ENCODE results near the gene PODN. TPM values are rescaled to one million over a fixed set of nuclear protein-coding genes. Genes with fewer than 3 reads are reported as not detected.
A peak's percentile ranks its signal among the peaks of the same experiment; 100 is the strongest.

PODN gene, protein sequence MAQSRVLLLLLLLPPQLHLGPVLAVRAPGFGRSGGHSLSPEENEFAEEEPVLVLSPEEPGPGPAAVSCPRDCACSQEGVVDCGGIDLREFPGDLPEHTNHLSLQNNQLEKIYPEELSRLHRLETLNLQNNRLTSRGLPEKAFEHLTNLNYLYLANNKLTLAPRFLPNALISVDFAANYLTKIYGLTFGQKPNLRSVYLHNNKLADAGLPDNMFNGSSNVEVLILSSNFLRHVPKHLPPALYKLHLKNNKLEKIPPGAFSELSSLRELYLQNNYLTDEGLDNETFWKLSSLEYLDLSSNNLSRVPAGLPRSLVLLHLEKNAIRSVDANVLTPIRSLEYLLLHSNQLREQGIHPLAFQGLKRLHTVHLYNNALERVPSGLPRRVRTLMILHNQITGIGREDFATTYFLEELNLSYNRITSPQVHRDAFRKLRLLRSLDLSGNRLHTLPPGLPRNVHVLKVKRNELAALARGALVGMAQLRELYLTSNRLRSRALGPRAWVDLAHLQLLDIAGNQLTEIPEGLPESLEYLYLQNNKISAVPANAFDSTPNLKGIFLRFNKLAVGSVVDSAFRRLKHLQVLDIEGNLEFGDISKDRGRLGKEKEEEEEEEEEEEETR
- total RNA-seq, result not detected in 2 replicates

GRCh38 chr1:53061859-53062707, at the start of gene PODN:
Gene PODN, plus strand, starts transcription at chr1:53062213. Its CDS starts 7,643 bp downstream, at chr1:53069856.
- intact Hi-C loops (cut with micrococcal nuclease), result no loop called here
- H3K27me3 Mint-ChIP-seq, result peaks cover 40% of the 10 kb centered on the region
- H3K4me1 Mint-ChIP-seq, result peaks cover 5% of the 10 kb centered on the region
- ChIA-PET CTCF (no interaction called here), POLR2A (no interaction called here)
- H3K9me3 Mint-ChIP-seq, result no peaks in the 10 kb centered on the region
- no peak within 1 kb of the TSS for H3K4me3 Mint-ChIP-seq
- H3K36me3 Mint-ChIP-seq (ENCODE audit: low read depth), result no peaks in the 10 kb centered on the region
- TF ChIP-seq, protein P1, sequence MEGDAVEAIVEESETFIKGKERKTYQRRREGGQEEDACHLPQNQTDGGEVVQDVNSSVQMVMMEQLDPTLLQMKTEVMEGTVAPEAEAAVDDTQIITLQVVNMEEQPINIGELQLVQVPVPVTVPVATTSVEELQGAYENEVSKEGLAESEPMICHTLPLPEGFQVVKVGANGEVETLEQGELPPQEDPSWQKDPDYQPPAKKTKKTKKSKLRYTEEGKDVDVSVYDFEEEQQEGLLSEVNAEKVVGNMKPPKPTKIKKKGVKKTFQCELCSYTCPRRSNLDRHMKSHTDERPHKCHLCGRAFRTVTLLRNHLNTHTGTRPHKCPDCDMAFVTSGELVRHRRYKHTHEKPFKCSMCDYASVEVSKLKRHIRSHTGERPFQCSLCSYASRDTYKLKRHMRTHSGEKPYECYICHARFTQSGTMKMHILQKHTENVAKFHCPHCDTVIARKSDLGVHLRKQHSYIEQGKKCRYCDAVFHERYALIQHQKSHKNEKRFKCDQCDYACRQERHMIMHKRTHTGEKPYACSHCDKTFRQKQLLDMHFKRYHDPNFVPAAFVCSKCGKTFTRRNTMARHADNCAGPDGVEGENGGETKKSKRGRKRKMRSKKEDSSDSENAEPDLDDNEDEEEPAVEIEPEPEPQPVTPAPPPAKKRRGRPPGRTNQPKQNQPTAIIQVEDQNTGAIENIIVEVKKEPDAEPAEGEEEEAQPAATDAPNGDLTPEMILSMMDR (IDR thresholded peaks at IDR 0.05), result no peak
- H3K27ac Mint-ChIP-seq, result no peak within 1 kb of the TSS
- no peak for ATAC-seq (ENCODE audit: low read depth)
- DNase-seq, result no peak

- CTCF ChIA-PET, result no interaction called here
- H3K27me3 Mint-ChIP-seq, result no peaks in the 10 kb centered on the region
- peak; percentile 94 for ATAC-seq (ENCODE audit: low read depth)
- TF ChIP-seq, protein P1 (IDR thresholded peaks at IDR 0.05), result no peak
- peak overlapping the region; percentile 92 for H3K4me3 Mint-ChIP-seq
- intact Hi-C loops (cut with micrococcal nuclease), result loop anchor here (1.0 to 10.0 kb wide), 6 partner anchors 94 to 1140 kb away; partner anchors contain the start of genes CC2D1B, CPT2, ECHDC2 and MAGOH
- peak overlapping the region; percentile 72 for H3K27ac Mint-ChIP-seq
- peak; percentile 37 for DNase-seq
- peaks cover 36% of the 10 kb centered on the region for H3K4me1 Mint-ChIP-seq
- POLR2A ChIA-PET, result interaction anchor here (0.9 to 1.4 kb wide), 2 partner anchors 352 to 982 kb away, joined by 3 to 4 read pairs; no protein-coding TSS in a partner anchor
- no peaks in the 10 kb centered on the region for H3K9me3 Mint-ChIP-seq
- H3K36me3 Mint-ChIP-seq (ENCODE audit: low read depth), result peaks cover 19% of the 10 kb centered on the region
Measured at GRCh38 chr1:53014791-53015507, 47.1 kb upstream of the PODN start.

DNA sequence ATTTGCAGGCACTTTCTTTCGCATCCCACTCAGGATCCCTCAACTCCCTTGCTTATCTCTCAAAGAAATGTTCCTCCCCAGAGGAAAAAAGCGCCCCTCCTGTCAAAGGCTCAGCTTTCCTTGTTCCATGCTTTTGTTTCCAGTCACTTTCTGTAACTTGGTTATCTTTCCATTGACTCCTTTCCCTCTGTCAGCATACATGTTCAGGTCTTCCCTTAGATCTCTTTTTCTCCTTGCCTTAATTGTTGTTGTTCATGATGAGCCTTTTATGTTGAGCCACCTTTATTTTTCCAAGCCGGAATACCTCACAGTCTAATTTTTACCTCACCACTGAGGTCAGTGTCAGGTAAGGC, 46.5 kb upstream of the PODN start:
- intact Hi-C loops (cut with micrococcal nuclease), result loop anchor here (2.0 to 10.0 kb wide), 3 partner anchors 95 to 1141 kb away; partner anchors contain the start of genes CPT2, ECHDC2 and NRDC
- CTCF ChIA-PET, result no interaction called here
- TF ChIP-seq, protein P1 (IDR thresholded peaks at IDR 0.05), result no peak

GRCh38 chr1:53016705-53017104, 45.3 kb upstream of the PODN start:
- intact Hi-C loops (cut with micrococcal nuclease), result loop anchor here (10.0 kb wide), 2 partner anchors 178 to 1142 kb away; partner anchors contain the start of genes CPT2 and NRDC
- Mint-ChIP-seq H3K27ac (no peak overlapping the region), H3K4me1 (peaks cover 36% of the 10 kb centered on the region), H3K9me3 (no peaks in the 10 kb centered on the region), H3K27me3 (no peaks in the 10 kb centered on the region), H3K36me3 (ENCODE audit: low read depth) (peaks cover 22% of the 10 kb centered on the region), H3K4me3 (no peak overlapping the region)
- DNase-seq, result no peak
- ChIA-PET POLR2A (no interaction called here), CTCF (no interaction called here)
- TF ChIP-seq, protein P1 (IDR thresholded peaks at IDR 0.05), result no peak
- no peak for ATAC-seq (ENCODE audit: low read depth)

More for the DNA sequence above, 46.5 kb upstream of the PODN start:
- DNase-seq (no peak), ATAC-seq (ENCODE audit: low read depth) (no peak)
- Mint-ChIP-seq H3K27ac (no peak overlapping the region), H3K36me3 (ENCODE audit: low read depth) (peaks cover 19% of the 10 kb centered on the region), H3K9me3 (no peaks in the 10 kb centered on the region), H3K4me3 (peak overlapping the region; percentile 92), H3K4me1 (peaks cover 36% of the 10 kb centered on the region), H3K27me3 (no peaks in the 10 kb centered on the region)
- POLR2A ChIA-PET, result interaction anchor here (1.4 kb wide), 1 partner anchor 352 kb away, joined by 3 read pairs; no protein-coding TSS in a partner anchor

All from activated B cell treated with CpG ODN at 0.5 μM for 24 hours (primary cell).